HUES48 (cell line): Measurements from ENCODE around the gene GPN1.
"Not testable (repeated sequence)": the region's sequence is repeated elsewhere in the genome, so short reads cannot be mapped to it uniquely, and the experiment has no call there.

Experiments
- H3K27ac ChIP-seq: one replicate; pipeline ENCODE4 v1.7.0; 2013; ENCODE audit warnings: low read depth, low read length, inconsistent platforms
- H3K27me3 ChIP-seq: 2 replicates; pipeline ENCODE4 v1.6.1; 2013; ENCODE audit warnings: mild to moderate bottlenecking, low read length; ENCODE audit not compliant: control insufficient read depth, insufficient read depth
- H3K36me3 ChIP-seq: 2 replicates; pipeline ENCODE4 v1.6.1; 2013; ENCODE audit warnings: low read length; ENCODE audit not compliant: control insufficient read depth, insufficient read depth
- H3K4me1 ChIP-seq: 2 replicates; pipeline ENCODE4 v1.6.1; 2013; ENCODE audit warnings: mild to moderate bottlenecking, low read length; ENCODE audit not compliant: control insufficient read depth, insufficient read depth
- H3K4me3 ChIP-seq: 2 replicates; pipeline ENCODE4 v1.5.1; 2013; ENCODE audit warnings: mild to moderate bottlenecking, low read depth, low read length
- H3K9ac ChIP-seq: 2 replicates; pipeline ENCODE4 v1.6.1; 2013; ENCODE audit warnings: mild to moderate bottlenecking, low read depth, low read length, moderate library complexity
- H3K9me3 ChIP-seq: 2 replicates; pipeline ENCODE4 v1.6.1; 2013; ENCODE audit warnings: low read length; ENCODE audit not compliant: control insufficient read depth, insufficient read depth

The GPN1 gene

GRCh38 chr2:27594020-27594703 lies 34.7 kb upstream of the GPN1 start:
- peaks cover 20% of the 10 kb centered on the region for H3K9me3 ChIP-seq
- not testable (repeated sequence) for H3K4me1 ChIP-seq, H3K27ac ChIP-seq, H3K27me3 ChIP-seq, H3K36me3 ChIP-seq, H3K4me3 ChIP-seq, H3K9ac ChIP-seq

DNA sequence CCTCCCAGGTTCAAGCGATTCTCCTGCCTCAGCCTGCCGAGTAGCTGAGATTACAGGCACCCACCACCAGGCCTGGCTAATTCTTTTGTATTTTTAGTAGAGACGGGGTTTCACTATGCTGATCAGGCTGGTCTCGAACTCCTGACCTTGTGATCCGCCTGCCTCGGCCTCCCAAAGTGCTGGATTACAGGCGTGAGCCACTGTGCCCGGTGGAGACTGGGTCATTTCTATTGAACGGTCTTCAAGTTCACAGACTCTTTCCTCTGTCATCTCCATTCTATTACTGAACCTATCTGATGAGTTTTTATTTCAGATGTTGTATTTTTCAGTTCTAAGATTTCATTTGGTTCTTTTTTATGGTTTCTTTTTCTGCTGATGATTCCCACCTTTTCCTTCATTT lies 33.4 kb upstream of the GPN1 start:
- not testable (repeated sequence) for H3K27me3 ChIP-seq, H3K27ac ChIP-seq, H3K9ac ChIP-seq, H3K4me1 ChIP-seq, H3K4me3 ChIP-seq
- Histone ChIP-seq H3K9me3 (peaks cover 17% of the 10 kb centered on the region), H3K36me3 (peaks cover 15% of the 10 kb centered on the region)

GRCh38 chr2:27596627-27597026 lies 32.2 kb upstream of the GPN1 start:
- Histone ChIP-seq H3K4me1 (no peaks in the 10 kb centered on the region), H3K4me3 (no peak overlapping the region), H3K27ac (no peak overlapping the region), H3K9ac (no peak overlapping the region), H3K9me3 (peaks cover 15% of the 10 kb centered on the region), H3K36me3 (peaks cover 25% of the 10 kb centered on the region), H3K27me3 (no peaks in the 10 kb centered on the region)

- H3K27ac ChIP-seq = no peak overlapping the region
- peaks cover 78% of the 10 kb centered on the region for H3K36me3 ChIP-seq
Measured at GRCh38 chr2:27606611-27607010, 22.2 kb upstream of the GPN1 start.

GRCh38 chr2:27613985-27614384 lies 14.9 kb upstream of the GPN1 start:
- peaks cover 66% of the 10 kb centered on the region for H3K36me3 ChIP-seq
- H3K9ac ChIP-seq = no peak overlapping the region
- no peaks in the 10 kb centered on the region for H3K27me3 ChIP-seq
- no peaks in the 10 kb centered on the region for H3K4me1 ChIP-seq
- no peak overlapping the region for H3K4me3 ChIP-seq
- no peaks in the 10 kb centered on the region for H3K9me3 ChIP-seq
- no peak overlapping the region for H3K27ac ChIP-seq

More at GRCh38 chr2:27606611-27607010, 22.2 kb upstream of the GPN1 start:
- H3K4me3 ChIP-seq = no peak overlapping the region
- no peaks in the 10 kb centered on the region for H3K4me1 ChIP-seq
- no peak overlapping the region for H3K9ac ChIP-seq
- no peaks in the 10 kb centered on the region for H3K27me3 ChIP-seq
- H3K9me3 ChIP-seq = no peaks in the 10 kb centered on the region

DNA sequence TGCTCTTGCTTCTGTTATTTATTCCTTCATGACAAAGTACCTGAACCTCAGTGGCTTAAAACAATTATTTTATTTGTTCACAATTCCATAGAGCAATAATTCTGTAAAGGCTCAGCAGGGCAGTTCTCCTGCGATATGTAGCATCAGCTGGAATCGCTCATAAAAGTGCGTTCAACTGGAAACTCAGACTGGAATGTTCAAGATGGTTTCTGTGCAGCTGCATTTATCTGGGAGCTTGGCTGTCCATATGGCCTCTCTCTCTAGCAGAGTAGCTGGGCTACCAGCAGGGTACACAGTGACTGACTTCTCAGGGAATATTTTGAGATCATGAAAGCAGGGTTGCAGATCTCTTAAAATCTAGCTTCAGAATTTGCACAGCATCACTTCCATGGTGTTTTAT lies 13.5 kb upstream of the GPN1 start:
- H3K9ac ChIP-seq = no peak overlapping the region
- H3K4me3 ChIP-seq = no peak overlapping the region
- peaks cover 68% of the 10 kb centered on the region for H3K36me3 ChIP-seq
- H3K27ac ChIP-seq = no peak overlapping the region
- no peaks in the 10 kb centered on the region for H3K9me3 ChIP-seq
- no peaks in the 10 kb centered on the region for H3K4me1 ChIP-seq
- H3K27me3 ChIP-seq = no peaks in the 10 kb centered on the region

- Histone ChIP-seq H3K27ac (peak overlapping the region; percentile 79), H3K27me3 (no peaks in the 10 kb centered on the region), H3K4me1 (peaks cover 19% of the 10 kb centered on the region), H3K4me3 (no peak overlapping the region), H3K36me3 (peaks cover 78% of the 10 kb centered on the region), H3K9me3 (no peaks in the 10 kb centered on the region), H3K9ac (no peak overlapping the region)
Measured at GRCh38 chr2:27621524-27621923, 7.3 kb upstream of the GPN1 start.

DNA sequence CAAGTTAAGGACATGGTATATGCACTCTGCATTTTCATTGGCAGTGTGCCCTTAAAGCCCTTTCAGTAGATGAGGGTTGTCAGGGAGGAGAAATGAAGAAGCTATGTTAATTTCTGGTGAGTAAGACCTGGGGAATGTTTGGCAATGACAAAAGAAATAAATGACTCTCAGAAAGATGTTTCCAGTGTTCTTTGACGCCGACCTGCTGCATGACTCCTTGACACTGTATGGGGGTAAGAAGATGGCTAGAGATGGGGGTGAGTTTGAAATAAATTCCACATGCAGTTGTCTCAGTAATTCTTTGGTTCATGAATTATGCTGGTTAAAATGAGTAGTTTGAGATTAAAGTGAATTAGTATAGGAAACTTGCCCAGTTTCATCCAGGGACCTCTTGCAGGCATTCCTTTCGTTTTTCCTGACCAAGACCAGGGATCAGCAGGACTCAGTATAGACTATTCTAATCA lies 5.9 kb upstream of the GPN1 start:
- Histone ChIP-seq H3K4me3 (no peak overlapping the region), H3K27ac (peak overlapping the region; percentile 79), H3K9me3 (no peaks in the 10 kb centered on the region), H3K27me3 (no peaks in the 10 kb centered on the region), H3K4me1 (peaks cover 23% of the 10 kb centered on the region), H3K36me3 (peaks cover 64% of the 10 kb centered on the region), H3K9ac (no peak overlapping the region)

GRCh38 chr2:27624943-27625342 lies 3.9 kb upstream of the GPN1 start:
- Histone ChIP-seq H3K27ac (no peak overlapping the region), H3K4me1 (peaks cover 26% of the 10 kb centered on the region), H3K4me3 (no peak overlapping the region), H3K9ac (no peak overlapping the region), H3K9me3 (no peaks in the 10 kb centered on the region), H3K36me3 (peaks cover 48% of the 10 kb centered on the region), H3K27me3 (no peaks in the 10 kb centered on the region)

DNA sequence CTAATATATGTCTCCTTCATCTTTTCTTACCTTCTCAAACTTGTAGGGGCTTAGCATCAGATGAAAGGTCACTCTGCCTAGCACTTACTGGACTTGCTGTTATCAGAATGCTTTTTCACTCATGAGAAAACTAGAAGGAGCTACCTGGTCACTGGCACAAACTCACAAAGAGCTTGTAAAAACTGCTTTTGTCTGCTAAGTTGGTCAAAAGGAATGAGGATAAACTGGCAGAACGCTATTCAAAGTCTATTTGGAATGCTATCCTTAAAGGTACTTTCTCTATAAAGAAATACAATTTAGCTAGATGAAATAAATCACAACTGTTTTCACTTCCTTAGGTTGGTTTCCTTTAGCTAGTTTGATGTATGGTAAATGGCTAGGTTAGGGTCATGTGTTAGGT lies 2.5 kb upstream of the GPN1 start:
- not testable (repeated sequence) for H3K27ac ChIP-seq, H3K9me3 ChIP-seq, H3K9ac ChIP-seq, H3K27me3 ChIP-seq, H3K4me3 ChIP-seq
- peaks cover 46% of the 10 kb centered on the region for H3K36me3 ChIP-seq
- H3K4me1 ChIP-seq = peaks cover 26% of the 10 kb centered on the region

DNA sequence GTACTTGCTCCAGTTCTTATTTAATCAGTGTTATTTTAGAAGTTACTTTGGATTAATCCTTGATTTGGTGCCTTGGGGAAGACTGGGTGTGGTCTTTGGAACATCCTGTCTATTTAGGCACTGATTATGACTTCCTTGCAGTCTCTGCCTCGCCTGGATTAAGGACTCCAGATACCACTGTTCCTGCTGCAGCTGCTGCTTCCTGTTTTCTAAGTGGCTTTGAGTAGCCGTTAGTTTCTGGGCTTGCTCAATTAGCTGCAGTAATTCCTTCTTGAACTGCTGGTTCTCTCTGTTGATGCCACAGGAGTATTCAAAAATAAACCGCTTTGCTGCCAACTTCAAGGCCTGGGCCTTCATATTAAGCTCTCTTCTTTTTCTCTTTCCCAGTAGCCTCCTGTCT lies 1.9 kb upstream of the GPN1 start:
- H3K9ac ChIP-seq, H3K9me3 ChIP-seq, H3K27me3 ChIP-seq, H3K4me3 ChIP-seq: not testable (repeated sequence)
- peaks cover 23% of the 10 kb centered on the region for H3K4me1 ChIP-seq
- peak overlapping the region; percentile 2 for H3K27ac ChIP-seq
- H3K36me3 ChIP-seq = peaks cover 46% of the 10 kb centered on the region
